K562 treated with DMSO at 1 percent for 24 hours (cell line): Measurements from ENCODE around the gene CCDC196. TPM values are rescaled to one million over a fixed set of nuclear protein-coding genes. Genes with fewer than 3 reads are reported as not detected.

ENCODE experiments used
- total RNA-seq: library from RNA; unstranded; fragments of 300-600 nt; gene quantifications from 2 replicates; pipeline ENCODE4 v1.2.3, GENCODE V29; 2022; ENCODE audit warnings: low read depth; ENCODE audit not compliant: insufficient read depth

The CCDC196 gene
- not detected in 2 replicates for total RNA-seq

GRCh38 chr14:66485910-66486421 lies at the start of gene CCDC196:
TSS of gene CCDC196 (plus strand) at chr14:66486371. CDS start at chr14:66486503, 132 bp downstream.

GRCh38 chr14:66507722-66508546 lies 21.8 kb downstream of the CCDC196 start, which contains the start of gene GPHN:
TSS of gene GPHN (plus strand) at chr14:66508147.

Other genes starting within 250 kb of the CCDC196 start
- 6.1 and 10.2 TPM in 2 replicates for gene GPHN, start 21.8 kb downstream of the CCDC196 start, total RNA-seq